ENCODE measurements around the gene CDH6. TPM values are rescaled to one million over a fixed set of nuclear protein-coding genes. Genes with fewer than 3 reads are reported as not detected.

CDH6 gene
- total RNA-seq, 4 donors from 2014 or later: 0.13 to 2.5 (median 0.82) TPM

DNA sequence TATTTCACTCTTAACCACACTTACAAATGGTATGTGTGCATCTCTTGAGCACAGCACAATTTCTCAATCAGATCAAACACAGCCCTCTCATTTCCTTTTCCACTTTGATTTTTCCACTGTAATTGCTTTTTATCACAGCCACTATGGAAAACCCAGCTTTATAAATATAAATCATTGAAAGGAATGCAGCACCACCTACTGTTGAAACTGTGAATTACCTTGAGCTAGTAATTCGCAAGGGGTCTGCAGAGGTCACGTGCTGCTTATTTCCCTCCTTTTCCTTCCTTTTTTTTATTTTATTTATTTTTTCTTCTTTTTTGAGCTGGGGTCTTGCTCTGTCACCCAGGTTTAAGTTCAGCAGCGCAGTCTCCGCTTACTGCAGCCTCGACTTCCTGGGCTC, 76.9 kb downstream of the CDH6 start:
- WGBS, 2 donors: 76 to 79% methylated on average over 5 of the region's 5 CpGs

GRCh38 chr5:31271567-31271966, 78.1 kb downstream of the CDH6 start:
- no peak for DNase-seq (ENCODE audit: low spot score in 2 of 2)
- intact Hi-C loops (cut with DNase I; ENCODE audit: low total_unique reads): no loop called here
- WGBS, 2 donors: 76 to 80% methylated on average over 6 of the region's 6 CpGs
- TF ChIP-seq POLR2A (IDR thresholded peaks at IDR 0.05): no peak
- TF ChIP-seq, protein P1, sequence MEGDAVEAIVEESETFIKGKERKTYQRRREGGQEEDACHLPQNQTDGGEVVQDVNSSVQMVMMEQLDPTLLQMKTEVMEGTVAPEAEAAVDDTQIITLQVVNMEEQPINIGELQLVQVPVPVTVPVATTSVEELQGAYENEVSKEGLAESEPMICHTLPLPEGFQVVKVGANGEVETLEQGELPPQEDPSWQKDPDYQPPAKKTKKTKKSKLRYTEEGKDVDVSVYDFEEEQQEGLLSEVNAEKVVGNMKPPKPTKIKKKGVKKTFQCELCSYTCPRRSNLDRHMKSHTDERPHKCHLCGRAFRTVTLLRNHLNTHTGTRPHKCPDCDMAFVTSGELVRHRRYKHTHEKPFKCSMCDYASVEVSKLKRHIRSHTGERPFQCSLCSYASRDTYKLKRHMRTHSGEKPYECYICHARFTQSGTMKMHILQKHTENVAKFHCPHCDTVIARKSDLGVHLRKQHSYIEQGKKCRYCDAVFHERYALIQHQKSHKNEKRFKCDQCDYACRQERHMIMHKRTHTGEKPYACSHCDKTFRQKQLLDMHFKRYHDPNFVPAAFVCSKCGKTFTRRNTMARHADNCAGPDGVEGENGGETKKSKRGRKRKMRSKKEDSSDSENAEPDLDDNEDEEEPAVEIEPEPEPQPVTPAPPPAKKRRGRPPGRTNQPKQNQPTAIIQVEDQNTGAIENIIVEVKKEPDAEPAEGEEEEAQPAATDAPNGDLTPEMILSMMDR (IDR thresholded peaks at IDR 0.05): no peak
- no peak overlapping the region for H3K4me3 ChIP-seq (ENCODE audit: low read depth, poor library complexity, severe bottlenecking)

More for the DNA sequence above, 76.9 kb downstream of the CDH6 start:
- DNase-seq (ENCODE audit: low spot score in 2 of 2): no peak
- TF ChIP-seq, protein P1 (IDR thresholded peaks at IDR 0.05): no peak
- no peak for TF ChIP-seq POLR2A (IDR thresholded peaks at IDR 0.05)
- intact Hi-C loops (cut with DNase I; ENCODE audit: low total_unique reads): no loop called here
- no peak overlapping the region for H3K4me3 ChIP-seq (ENCODE audit: low read depth, poor library complexity, severe bottlenecking)

DNA sequence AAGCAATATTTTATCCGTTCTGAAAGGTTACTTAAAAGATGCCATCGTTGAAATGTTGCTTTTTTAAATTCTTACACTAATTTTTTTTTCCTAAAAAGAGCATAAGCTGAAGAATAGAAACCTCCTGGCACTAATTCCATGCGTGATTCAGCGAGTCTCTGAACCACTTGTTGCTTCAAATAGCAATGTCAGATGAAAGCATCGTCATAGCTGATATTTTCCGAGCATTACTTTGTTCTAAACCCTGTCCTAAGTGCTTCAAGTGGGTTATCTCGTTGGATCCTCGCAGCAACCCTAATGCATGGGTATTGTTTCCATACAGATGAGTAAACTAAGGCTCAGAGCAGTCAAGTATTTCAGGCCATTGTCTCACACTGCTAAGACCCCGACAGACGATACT, 79.7 kb downstream of the CDH6 start:
- TF ChIP-seq, protein P1 (IDR thresholded peaks at IDR 0.05): no peak
- no peak for TF ChIP-seq POLR2A (IDR thresholded peaks at IDR 0.05)
- H3K4me3 ChIP-seq (ENCODE audit: low read depth, poor library complexity, severe bottlenecking): no peak overlapping the region
- DNase-seq (ENCODE audit: low spot score in 2 of 2): no peak
- intact Hi-C loops (cut with DNase I; ENCODE audit: low total_unique reads): no loop called here
- 69 to 72% methylated on average over 10 of the region's 10 CpGs for WGBS, 2 donors

DNA sequence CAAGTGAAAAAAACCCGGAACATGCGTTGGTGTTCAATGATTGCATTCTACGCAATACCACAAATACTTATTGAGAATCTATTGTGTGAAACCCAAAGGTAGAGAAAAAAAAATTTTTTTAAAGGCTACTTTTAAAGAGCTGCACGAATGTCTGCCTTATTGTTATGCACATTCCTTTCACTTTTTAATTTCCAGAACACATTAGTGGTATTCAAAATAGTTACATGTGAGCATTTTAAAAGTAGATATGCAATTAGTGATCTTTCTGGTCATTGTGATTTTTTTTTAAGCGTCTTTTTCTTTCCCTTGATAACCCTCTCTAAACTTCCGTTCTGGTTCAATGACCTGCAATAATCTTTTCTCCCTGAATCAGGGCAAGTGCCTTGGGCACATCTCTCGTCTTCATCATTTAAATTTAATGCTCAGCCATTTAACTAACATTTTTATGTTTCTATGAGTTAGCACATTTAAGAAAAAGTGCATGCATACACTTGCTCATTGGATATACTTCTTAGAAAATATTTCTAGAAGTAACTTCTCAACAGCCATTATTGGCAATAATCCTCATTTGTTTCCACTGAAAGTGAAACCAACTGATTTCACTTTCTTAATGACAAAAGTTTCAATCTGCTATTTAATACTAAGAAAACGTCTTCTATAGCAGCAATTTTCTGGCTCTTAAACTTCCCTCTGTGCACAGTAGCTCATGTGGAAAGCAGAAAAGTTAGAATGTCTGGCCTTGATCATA, 80.3 kb downstream of the CDH6 start:
- intact Hi-C loops (cut with DNase I; ENCODE audit: low total_unique reads): no loop called here
- TF ChIP-seq, protein P1 (IDR thresholded peaks at IDR 0.05): no peak
- DNase-seq (ENCODE audit: low spot score in 2 of 2): no peak
- H3K4me3 ChIP-seq (ENCODE audit: low read depth, poor library complexity, severe bottlenecking): no peak overlapping the region
- WGBS, 2 donors: 50 to 52% methylated on average over 8 of the region's 8 CpGs

GRCh38 chr5:31280210-31280609, 86.7 kb downstream of the CDH6 start:
- no peak for TF ChIP-seq POLR2A (IDR thresholded peaks at IDR 0.05)
- TF ChIP-seq, protein P1 (IDR thresholded peaks at IDR 0.05): no peak
- no peak for DNase-seq (ENCODE audit: low spot score in 2 of 2)
- WGBS, 2 donors: 71 to 80% methylated on average over 4 of the region's 4 CpGs
- H3K4me3 ChIP-seq (ENCODE audit: low read depth, poor library complexity, severe bottlenecking): no peak overlapping the region
- intact Hi-C loops (cut with DNase I; ENCODE audit: low total_unique reads): no loop called here

DNA sequence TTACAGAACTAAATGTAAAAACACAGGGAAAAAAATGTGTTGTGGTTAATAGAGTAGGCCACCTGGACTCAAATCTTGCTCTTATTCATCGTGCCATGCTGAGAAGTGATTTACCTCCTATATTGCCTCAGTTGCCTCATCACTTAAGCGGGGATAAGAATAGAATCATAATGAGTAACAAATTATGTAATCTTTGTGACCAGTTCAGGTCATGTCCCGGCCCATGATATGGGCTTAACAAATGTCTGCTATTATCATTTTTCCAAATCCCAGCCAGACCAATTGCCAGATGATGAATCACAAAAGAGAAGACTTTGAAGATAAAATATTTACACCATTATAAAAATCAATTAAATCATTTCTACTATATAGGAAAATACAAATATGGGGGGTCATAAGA, 89.8 kb downstream of the CDH6 start:
- TF ChIP-seq, protein P1 (IDR thresholded peaks at IDR 0.05): no peak
- TF ChIP-seq POLR2A (IDR thresholded peaks at IDR 0.05): no peak
- no peak for DNase-seq (ENCODE audit: low spot score in 2 of 2)
- WGBS, 2 donors: 50 to 57% methylated on average over 3 of the region's 3 CpGs
- intact Hi-C loops (cut with DNase I; ENCODE audit: low total_unique reads): no loop called here
- no peak overlapping the region for H3K4me3 ChIP-seq (ENCODE audit: low read depth, poor library complexity, severe bottlenecking)

All from lower leg skin (tissue), 4 donors.